ENCODE data around the gene EGFL7.

DNA sequence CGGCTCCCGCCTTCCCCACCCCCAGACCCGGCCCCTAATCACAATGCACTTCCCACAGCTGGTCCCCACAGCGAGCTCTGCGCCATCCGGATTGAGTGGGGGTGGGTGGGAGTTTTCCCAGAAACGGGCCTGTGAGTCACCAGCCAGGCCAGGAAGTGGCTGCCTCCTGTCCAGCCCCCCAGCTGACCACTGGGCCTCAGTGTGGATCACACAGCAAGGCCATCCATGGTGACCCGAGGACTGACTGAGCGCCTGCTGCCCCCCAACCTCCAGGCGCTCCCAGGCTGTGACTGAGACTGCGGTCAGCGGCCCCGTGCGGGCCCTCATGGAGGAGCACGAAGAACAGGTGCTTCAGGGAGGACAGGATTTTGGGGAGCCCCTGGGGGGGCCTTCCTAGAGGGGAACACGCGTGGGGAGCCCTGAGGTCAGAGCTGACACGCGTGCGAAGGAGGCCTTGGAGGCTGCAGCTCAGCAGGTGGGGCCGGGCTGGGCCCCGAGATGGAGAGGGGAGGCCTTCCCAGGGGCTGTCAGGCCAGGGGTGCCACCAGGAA lies 48.3 kb upstream of the EGFL7 start:
- TF ChIP-seq CTCF (IDR thresholded peaks at IDR 0.05; ENCODE audit: control extremely low read depth in 1 of 3, insufficient read depth in 1 of 3, low read depth in 1 of 3, low read length in 3 of 3) (no peak), EZH2 (IDR thresholded peaks at IDR 0.05; ENCODE audit: low read depth, low read length, severe bottlenecking) (no peak), SIX5 (IDR thresholded peaks at IDR 0.05; ENCODE audit: low read depth, low read length) (no peak), POLR2A (IDR thresholded peaks at IDR 0.05; ENCODE audit: control extremely low read depth in 1 of 2, low read depth in 2 of 2, low read length in 2 of 2) (no peak), SIRT6 (IDR thresholded peaks at IDR 0.05; ENCODE audit: low read length) (no peak), MAFK (IDR thresholded peaks at IDR 0.05; ENCODE audit: low read depth, low read length) (no peak)
